ENCODE results near the gene CCDC182.
A peak's percentile ranks its signal among the peaks of the same experiment; 100 is the strongest.

The CCDC182 gene

DNA sequence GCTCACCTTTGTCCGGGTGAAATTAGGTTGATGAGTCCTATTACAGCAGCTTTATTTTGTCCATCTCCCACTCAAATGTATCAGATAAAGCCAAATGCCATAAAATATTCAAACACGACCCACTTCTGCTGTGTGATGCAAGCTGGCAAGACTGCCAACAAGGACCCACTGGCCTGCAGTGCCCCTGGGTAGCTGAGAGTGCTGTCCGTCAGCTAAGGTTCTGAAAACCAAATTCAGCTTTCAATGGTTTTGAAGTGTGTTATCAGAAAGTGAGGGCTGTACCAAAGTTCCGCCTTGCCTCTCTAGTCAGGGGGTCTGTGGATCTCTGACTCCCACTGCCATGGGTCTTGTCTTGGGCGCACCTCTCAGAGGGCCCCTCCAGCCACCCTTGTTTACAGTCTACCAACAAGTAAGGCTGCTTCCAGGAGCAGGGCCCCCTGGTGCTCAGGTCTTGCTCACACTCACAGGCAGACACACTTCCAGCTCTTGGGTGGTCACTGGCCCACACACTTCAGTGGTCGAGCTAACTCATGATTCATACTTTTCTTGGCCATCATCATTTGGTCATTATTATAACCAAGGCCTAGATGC is 10.5 kb upstream of the CCDC182 start:
- DNase-seq = peak; percentile 35

DNA sequence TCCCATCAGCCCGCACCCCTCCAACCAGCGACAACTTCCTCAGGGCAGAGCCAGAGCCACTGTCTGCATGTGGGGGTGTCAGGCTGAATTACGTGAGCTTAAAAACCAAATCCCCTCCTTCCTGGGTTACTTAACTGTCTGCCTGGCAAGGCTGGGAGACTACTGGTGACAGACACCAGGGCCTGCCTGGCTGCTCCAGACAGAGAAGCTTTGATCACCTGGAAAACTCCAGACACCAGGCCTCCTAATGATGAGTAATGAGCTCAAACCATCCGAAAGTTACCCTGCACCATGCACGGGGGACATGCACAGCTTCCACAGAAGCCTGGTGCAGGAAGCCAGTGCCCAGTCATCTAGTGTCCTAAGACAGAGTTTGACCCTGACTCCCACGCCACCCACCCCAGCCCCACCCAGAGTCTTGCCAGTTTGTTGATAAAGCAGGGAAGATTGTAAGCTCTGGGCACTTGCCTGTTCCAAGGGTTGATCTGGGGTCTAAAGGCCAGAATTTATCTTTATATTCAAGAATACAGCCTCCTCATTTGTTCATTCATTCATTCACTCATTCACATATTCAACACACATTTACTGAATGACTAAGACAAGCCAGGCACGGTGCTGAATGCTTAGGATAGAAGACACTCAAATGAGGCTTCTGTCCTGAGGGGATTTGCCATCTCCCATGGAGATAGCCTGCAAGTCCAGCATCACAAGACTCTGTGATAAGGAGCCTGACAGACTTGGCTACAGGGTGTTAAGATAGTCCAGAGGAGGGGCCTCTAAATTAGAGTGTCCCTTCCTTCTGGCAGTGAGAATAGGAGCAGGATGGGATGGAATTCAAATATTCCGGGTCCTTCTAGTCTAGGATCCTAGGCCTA is 7.2 kb upstream of the CCDC182 start:
- DNase-seq = peak; percentile 15

DNA sequence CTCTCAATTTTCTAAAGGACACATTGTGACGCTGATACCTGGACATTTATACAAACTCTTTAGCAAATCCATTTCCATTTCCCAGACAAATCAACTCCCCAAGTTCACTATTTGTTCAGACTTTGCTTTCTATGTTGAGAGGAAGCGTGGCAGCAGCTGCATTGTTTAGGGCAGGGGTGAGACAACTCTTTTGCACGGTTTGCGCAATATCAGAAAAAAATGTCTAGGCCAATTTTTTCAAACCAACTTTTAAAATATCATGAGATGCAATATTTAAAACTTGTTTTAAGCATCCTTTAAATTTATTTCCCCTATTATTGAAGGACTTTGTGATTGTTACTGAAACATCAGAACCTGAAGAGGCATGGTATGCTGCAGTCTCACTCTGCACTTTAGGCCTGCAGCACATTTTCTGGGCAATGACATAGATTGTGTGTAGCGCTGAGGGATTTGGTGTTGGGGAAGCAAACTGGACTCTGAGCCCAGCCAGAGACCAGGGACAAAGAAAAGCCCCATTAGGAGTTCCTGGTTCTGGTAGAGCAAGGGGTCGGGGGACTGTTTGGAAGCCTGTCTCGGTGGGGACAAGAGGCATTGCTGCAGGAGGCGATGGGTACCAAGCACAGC is 6.4 kb upstream of the CCDC182 start:
- DNase-seq = peak; percentile 47

DNA sequence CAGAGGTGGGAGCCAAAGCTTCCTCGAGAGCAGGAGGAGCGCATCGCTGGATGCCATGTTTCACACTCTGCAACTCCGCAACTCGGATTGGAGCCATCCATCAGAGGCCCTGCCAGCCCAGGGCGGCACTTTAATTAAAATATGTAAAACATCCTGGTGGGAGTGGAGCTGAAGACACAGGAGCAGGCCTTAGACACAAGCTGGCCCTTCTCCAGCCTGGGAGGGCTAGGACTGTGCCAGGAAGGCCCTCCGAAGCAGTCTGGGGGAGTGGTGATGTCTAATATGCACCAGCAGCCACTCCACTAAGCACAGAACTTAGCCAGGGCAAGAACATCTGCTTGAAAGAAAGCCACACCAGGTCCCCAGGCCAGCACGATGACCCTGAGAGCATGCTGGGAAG is 5.8 kb upstream of the CCDC182 start:
- no peak for DNase-seq

DNA sequence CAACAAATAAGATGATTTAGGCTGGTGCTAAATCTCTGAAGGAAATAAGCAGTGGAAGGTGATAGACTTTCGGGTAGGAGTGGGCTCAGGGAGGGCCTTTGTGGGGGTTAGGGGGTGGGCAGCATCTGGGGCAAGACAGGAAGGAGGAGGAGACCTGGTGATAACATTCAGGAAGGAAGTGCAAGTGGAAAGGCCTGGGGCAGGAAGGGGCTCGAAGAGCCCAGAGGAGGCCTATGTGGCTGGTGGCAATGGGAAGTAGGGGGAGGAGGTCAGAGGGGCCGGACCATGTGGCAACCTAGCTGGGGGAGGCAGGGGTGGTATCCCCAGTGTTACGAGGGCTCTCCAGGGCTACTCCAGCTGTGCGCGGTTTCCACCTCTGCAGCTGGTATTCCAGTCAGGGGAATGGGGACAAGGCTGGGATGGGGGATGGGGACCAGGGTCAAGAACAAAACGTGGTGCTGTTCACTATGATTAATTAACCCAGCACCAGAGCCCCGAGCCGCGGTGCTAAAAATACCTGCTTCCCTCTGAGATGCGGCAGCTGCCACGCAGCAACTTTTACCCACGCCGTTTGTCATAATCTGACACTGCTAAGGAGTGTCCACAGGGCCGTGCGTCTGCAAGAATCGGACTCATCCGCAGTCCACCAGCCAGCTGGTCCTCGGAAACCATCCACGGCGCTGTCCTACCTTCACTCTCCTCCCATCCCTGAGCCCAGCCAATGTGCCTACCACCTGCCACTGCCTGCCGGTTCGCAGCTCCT is 5.2 kb upstream of the CCDC182 start:
- DNase-seq = peak; percentile 44

DNA sequence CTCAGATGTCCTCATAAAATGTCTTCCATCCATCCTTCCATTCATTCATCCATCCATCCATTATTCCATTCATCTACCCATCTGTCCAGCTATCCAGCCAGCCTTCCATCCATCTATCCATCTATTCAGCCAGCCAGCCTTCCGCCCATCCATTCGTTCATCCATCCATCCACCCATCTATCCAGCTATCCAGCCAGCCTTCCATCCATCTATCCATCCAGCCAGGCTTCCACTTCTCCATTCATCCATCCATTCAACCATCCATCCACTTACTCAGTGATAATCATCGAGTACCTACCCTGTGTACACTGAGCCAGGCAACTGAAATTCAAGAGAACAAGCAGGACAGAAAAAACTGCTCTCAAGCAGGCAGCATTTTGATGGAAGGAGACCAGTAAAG is 4.6 kb upstream of the CCDC182 start:
- no peak for DNase-seq

DNA sequence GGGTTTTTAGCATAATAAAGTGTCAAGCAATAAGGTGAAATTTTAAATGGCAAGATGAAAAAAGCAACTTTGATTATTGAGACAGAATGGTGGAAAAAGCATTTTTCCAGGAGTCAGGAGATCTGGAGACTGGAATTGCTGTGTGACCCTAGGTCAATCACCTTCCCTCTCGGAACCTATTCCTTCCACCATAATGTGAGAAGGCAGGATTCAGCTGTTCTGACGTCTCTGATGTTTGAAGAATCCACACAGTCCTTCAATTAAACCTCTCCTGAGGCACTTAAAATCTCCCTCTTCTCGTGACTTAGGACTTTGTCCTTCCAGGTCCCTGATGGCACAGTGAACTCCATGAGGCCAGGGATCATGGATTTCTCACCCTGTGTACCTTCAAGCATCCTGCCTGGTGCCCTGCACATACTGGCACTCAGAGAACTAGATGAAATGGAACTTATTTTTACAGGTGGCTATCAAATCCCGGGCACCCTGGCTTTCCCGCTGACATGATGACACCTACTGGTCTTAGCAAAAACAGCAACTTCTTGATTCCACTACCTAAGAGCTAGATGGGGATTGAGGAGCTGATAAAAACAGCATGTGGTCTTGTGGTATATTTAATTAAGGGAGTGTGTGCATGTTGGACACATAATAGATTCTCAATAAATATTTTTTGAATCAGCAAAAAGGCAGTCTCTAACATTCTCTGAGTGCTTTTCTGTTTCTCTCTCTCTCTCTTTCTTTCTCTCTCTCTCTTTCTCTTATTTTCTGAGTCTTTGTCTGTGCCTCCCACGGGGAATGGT is 2.3 kb upstream of the CCDC182 start:
- DNase-seq = peak; percentile 84

DNA sequence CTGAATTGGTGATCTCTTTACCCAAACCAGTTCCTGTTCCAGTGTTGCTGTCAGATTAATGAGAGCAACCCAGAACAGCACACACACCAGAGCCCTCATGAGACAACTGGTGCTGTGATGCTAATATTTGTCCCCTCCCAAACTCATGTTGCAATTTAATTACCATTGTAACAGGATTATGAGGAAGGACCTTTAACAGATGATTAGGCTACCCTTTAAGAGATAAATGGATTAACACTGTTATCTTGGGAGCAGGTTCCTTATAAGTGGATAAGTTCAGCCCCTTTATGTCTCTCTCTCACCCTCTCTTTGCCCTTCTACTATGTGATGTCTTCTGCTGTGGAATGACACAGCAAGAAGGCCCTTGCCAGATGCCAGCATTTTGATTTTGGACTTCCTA is 1.1 kb upstream of the CCDC182 start:
- DNase-seq = no peak

DNA sequence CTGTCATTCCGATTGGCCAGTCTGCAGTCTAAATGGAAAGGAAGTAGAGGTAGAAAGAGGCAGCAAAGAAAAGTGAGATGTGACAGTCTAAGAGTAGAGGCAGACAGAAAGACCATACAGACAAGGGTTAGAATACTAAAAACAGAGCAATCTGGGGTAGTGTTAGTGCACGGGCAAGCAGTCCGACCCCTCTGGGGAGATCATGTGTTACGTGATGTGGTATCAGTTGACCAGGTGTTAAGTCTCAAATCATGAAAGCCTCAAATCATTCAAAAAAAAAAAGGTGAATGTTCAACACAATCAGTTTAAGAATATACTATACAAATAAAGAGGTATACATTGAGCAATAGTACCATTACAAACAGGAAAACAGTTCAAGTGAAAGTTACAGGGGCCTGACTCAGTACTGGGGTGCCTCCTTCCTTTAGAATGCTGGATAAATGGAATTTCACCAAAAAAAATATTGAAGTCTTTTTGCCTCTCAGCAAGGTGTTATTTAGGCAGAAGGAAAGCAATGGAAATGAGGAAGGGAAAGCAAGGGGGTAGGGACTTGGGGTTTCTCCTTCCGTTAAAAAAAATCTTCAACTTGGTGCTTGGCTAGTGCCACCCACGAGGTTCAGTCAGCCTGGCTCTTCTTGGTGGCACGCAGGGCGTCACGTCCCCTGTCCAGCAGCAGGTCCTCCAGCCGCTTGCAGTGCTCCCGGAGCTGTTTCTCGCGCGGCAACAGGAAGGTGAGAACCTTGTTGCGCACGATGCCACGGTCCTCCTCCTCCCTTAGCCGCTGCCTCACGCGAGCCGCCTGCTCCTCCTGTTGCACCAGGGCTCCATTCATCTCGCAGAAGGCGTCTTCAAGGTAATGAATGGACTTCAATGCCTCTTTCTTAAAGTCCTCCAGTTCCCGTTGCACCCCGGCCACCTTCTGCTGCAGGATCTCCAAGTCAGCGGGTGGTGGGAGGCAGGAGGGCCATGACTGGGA is 616 bp downstream of the CCDC182 start:
- no peak for DNase-seq

DNA sequence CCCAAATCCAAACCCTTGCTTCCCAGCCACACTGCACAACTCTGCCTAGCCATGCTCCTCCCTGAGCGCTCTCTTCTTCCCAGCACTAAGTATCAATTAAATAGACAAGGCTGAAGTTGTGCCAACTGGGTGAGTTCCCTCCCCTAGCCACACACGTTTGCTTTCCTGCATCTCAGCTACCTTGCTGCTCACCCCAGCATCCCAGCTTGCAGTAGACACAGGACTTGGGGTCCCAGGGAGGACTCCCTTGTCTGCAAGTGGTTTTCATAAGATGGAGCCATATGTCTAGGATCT is 4.9 kb downstream of the CCDC182 start:
- DNase-seq = no peak

DNA sequence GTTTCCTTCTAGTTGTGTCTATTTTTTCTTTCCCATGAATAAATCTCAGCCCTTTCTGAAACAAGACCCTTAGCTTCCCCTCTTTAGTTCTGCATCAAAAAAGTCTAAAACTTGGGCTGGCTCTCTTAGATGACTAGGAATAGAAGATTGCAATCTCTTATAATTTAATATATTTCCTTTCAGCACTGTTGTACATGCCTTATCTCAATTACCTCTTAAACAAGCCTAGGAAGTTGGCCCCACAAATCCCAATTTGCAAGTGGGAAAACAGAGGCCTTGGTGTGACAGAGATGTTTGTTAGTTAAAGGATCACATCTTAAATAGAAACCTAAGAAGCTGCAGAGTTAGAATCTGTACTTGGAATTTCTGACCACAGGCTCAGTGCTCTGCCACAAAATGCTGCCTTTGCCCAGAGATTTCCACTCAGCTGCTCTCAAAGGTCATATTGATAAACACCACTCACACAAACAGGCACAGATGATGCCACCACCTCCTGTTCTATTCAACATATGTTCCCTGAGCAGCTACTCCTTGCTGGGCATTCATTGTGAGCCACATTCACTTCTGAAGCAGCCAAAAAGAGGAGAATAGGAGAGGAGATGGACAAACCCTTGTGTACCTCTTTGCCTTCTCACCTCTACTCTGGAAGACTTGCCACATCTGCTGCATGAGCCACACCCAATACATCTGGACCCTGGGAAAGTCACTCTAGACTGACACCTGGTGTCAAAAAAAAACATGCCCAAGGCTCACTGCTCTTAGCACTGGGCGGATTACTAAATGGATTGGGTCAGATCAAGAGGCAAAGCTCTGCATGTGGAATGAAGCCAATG is 5.5 kb downstream of the CCDC182 start:
- DNase-seq = peak; percentile 62

DNA sequence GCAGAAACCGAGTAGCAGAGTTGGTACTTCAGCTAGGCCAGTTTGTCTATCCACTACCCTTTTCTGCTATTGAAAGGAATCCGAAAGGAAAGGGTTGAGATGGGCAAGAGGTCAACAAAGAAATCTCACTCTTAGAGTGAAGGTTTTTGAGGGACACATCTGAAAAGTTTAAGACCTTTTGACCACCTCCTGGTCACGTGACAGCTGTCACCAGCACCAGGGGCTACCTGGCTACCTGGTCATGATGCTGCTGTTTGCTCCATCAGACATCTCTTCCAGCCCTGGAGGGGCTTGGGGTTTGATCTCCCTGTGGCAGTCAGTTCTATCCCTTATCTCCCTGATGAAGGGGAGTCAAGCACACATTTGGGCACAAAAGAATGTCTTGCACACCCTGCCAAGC is 7.6 kb downstream of the CCDC182 start:
- no peak for DNase-seq

DNA sequence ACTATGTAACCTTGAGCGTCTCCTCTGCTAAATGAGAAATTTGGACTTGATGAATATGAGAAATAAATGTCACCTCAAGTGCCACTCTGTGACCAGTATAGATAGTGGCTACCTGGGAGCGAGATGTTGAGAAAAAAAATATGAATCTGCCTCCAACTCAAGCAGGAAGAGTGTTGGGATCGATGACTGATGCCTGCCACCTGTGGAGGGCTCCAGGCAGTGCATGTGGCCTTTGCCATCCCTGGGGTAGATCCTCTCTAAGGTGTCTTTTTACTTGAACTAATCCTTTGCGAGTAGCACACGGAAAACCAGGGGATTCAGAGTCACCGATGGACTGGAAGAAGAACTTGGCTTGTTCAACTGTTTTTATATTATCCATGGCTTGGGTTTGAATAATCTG is 9.4 kb downstream of the CCDC182 start:
- DNase-seq = peak; percentile 46

DNA sequence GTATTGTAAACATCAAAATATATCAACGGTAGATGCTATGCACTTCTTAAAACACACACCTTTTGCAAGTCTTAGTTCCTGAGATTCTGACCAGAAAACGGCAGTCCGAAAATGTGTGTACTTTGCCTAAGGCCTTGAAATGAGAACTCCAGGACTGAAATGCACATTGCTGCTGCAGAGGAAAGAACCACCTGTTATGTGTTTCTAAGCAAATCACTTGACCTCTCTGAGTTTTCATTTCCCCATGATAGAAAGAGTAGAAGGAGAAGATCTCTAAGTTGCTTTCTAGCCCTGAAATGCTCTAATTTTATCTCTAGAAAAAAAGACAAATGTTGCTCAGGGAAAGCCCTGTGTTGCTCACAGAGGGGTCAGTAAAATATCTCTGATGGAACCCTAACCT is 9.9 kb downstream of the CCDC182 start:
- no peak for DNase-seq

DNA sequence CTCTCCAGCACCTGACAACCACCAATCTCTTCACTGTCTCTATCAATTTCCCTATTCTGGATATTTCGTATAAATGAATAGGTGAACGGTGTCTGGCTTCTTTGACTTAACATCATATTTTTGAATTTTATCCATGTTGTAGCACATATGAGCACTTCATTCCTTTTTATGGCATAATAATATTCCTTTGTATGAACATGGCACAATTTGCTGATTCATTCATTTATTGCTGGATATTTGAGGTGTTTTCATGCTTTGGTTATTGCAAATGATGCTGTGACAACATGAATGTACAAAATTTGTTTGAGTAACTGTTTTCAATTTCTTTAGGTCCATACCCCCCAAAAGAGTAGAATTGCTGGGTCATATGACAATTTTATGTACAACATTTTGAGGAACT is 12.0 kb downstream of the CCDC182 start:
- no peak for DNase-seq

DNA sequence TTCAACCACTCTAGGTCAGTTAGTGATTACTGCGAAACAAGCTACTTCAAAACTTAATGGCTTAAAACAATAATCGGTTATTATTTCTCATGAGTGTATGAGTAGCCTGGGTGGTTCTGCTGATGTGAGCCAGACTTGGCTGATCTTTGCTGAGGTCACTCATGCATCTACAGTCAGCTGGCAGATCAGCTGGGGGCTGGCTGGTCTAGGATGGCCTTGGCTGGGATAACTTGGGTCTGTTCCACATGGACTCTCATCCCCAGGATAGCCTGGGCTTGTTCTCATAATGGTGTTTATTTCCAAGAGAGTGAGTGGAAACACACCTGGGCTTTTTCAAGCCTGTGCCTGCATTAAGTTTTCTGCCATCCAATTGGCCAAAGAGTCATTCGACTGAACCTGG is 13.0 kb downstream of the CCDC182 start:
- no peak for DNase-seq

DNA sequence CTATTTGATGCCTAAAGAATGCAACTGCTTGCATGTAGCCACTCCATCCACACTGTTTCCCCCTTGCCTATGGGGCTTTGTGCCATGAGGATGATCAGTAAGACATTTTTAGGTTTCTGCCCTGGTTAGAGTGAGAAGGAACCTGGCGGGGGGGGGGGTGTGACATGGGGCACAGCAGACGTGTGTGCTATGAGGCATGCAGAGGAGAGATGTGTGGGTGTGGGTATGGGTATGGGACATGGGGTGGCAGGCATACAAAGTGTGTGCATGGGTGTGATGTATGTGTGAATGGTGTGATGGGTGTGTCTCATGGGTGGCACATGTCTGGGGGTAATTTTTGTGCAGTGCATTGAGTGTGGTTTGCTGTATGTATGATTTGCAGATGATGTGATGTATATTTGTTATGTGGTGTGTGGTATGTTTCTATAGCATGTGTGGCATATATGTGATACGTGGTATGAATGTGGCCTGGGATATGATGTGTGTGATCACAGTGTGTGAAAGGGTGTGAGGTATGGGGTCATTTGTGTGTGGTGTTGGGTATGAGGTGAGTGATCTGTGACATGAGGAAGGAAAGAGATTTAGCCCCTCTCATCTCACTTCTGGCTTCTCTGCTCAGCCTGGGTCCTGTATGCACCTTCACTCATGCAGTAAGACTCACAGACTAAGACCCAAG is 14.9 kb downstream of the CCDC182 start:
- no peak for DNase-seq

DNA sequence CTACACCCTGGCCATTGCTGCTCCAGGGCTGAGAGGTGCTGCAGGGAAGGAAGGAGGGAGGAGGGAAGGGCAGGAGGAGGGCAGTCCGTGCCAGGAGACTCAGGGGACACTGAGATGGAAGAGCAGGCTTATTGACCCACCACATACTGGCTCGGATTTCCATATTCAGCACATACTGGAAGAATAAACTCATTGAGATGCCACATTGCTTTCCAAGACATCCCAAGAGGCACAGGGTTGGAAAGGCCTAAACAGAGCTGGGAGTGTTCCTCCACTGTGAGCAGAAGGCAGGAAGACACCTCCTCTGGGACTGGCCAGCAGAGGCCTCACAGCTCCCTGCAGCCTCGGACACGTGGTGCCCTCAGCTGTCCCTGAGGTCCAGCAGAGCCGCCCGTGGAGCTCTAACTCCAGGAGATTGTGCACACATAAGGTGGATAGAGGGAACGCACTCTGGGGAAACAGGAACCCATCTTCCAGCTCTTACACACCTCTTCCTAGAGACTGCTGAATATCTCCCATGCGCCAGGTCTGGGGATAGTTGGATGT is 17.4 kb downstream of the CCDC182 start:
- DNase-seq = no peak

DNA sequence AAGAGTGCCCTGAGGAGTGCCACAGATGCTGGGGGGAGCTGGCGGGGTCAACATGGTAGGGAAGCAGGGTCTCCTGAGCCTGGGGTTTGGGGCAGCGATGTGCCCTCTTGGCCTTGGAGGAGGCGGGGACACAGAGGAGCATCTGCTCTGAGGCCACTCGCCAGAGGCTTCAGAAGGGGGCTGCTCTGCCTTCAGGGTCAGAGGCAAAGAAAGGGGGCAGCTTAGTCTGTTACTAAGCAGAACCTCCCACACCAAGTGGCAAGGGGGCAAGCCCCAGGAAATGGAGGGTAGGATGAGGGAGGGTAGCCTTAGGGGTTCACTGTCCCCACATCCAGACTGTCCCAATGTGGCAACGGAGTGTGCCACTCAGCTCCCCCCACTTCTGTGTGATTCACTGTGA is 18.3 kb downstream of the CCDC182 start:
- no peak for DNase-seq
